ENCODE results near the gene ITGAL. TPM values are rescaled to one million over a fixed set of nuclear protein-coding genes. Genes with fewer than 3 reads are reported as not detected.
A peak's percentile ranks its signal among the peaks of the same experiment; 100 is the strongest.

Gene ITGAL
- polyA plus RNA-seq, 1 donor (not counting 4 experiments of a cell fraction or from before 2014, with no cell fraction given), result not detected

- Histone ChIP-seq H3K4me2 (ENCODE audit: control insufficient read depth, extremely low read depth, insufficient read depth, low read depth, low read length) (no peak overlapping the region), H3K4me3 (ENCODE audit: control insufficient read depth in 2 of 3, extremely low read depth in 1 of 3, insufficient read depth in 2 of 3, low read depth in 1 of 3, low read length in 3 of 3) (no peak overlapping the region), H3K27ac (ENCODE audit: control insufficient read depth, insufficient read depth, low read length) (no peak overlapping the region), H3K79me2 (ENCODE audit: control insufficient read depth, insufficient read depth, low read length) (no peaks in the 10 kb centered on the region), H3K36me3 (ENCODE audit: control insufficient read depth in 2 of 2, extremely low read depth in 1 of 2, insufficient read depth in 2 of 2, low read length in 2 of 2) (no peaks in the 10 kb centered on the region), H3K4me1 (ENCODE audit: control insufficient read depth, extremely low read depth, insufficient read depth, low read length) (no peaks in the 10 kb centered on the region), H3K9me1 (ENCODE audit: control insufficient read depth, extremely low read depth, insufficient read depth, low read length) (no peaks in the 10 kb centered on the region), H4K20me1 (ENCODE audit: control insufficient read depth, extremely low read depth, insufficient read depth, low read length) (no peaks in the 10 kb centered on the region), H3K9me3 (ENCODE audit: control insufficient read depth, low read depth, low read length) (no peaks in the 10 kb centered on the region), H3K27me3 (ENCODE audit: control insufficient read depth, extremely low read depth, insufficient read depth, low read length) (no peaks in the 10 kb centered on the region), H2AFZ (ENCODE audit: control insufficient read depth, low read length) (no peak overlapping the region), H3K9ac (ENCODE audit: control insufficient read depth, extremely low read depth, insufficient read depth, low read length) (no peak overlapping the region)
- TF ChIP-seq EZH2 (IDR thresholded peaks at IDR 0.05; ENCODE audit: low read length), result no peak
- TF ChIP-seq CTCF (optimal IDR thresholded peaks at IDR 0.05 in 1 of 3, IDR thresholded peaks at IDR 0.05 in 1 of 3, conservative IDR thresholded peaks at IDR 0.05 in 1 of 3; ENCODE audit: extremely low read depth in 1 of 3, insufficient read depth in 2 of 3, low read length in 3 of 3), result peak in 2 of 3 experiments; percentile 24 to 35
- no peak for FAIRE-seq
- no peak for DNase-seq (ENCODE audit: low read depth, low spot score)
- dilution Hi-C loops (cut with MboI; ENCODE audit: extremely low pct_ligation_motif_present, low sequenced_read_pairs), result no loop called here
Observed at GRCh38 chr16:30482366-30482765, 9.8 kb downstream of the ITGAL start.

- no peak for FAIRE-seq
- TF ChIP-seq EZH2 (IDR thresholded peaks at IDR 0.05; ENCODE audit: low read length), result no peak
- no peak for TF ChIP-seq CTCF (optimal IDR thresholded peaks at IDR 0.05 in 1 of 3, IDR thresholded peaks at IDR 0.05 in 1 of 3, conservative IDR thresholded peaks at IDR 0.05 in 1 of 3; ENCODE audit: extremely low read depth in 1 of 3, insufficient read depth in 2 of 3, low read length in 3 of 3)
- Histone ChIP-seq H3K27ac (ENCODE audit: control insufficient read depth, insufficient read depth, low read length) (no peak overlapping the region), H3K4me2 (ENCODE audit: control insufficient read depth, extremely low read depth, insufficient read depth, low read depth, low read length) (no peak overlapping the region), H4K20me1 (ENCODE audit: control insufficient read depth, extremely low read depth, insufficient read depth, low read length) (no peaks in the 10 kb centered on the region), H3K9me1 (ENCODE audit: control insufficient read depth, extremely low read depth, insufficient read depth, low read length) (no peaks in the 10 kb centered on the region), H3K4me3 (ENCODE audit: control insufficient read depth in 2 of 3, extremely low read depth in 1 of 3, insufficient read depth in 2 of 3, low read depth in 1 of 3, low read length in 3 of 3) (no peak overlapping the region), H2AFZ (ENCODE audit: control insufficient read depth, low read length) (no peak overlapping the region), H3K9ac (ENCODE audit: control insufficient read depth, extremely low read depth, insufficient read depth, low read length) (no peak overlapping the region), H3K36me3 (ENCODE audit: control insufficient read depth in 2 of 2, extremely low read depth in 1 of 2, insufficient read depth in 2 of 2, low read length in 2 of 2) (no peaks in the 10 kb centered on the region), H3K79me2 (ENCODE audit: control insufficient read depth, insufficient read depth, low read length) (no peaks in the 10 kb centered on the region), H3K27me3 (ENCODE audit: control insufficient read depth, extremely low read depth, insufficient read depth, low read length) (no peaks in the 10 kb centered on the region), H3K4me1 (ENCODE audit: control insufficient read depth, extremely low read depth, insufficient read depth, low read length) (peaks cover 8% of the 10 kb centered on the region), H3K9me3 (ENCODE audit: control insufficient read depth, low read depth, low read length) (no peaks in the 10 kb centered on the region)
- dilution Hi-C loops (cut with MboI; ENCODE audit: extremely low pct_ligation_motif_present, low sequenced_read_pairs), result no loop called here
- no peak for DNase-seq (ENCODE audit: low read depth, low spot score)
Observed at GRCh38 chr16:30484887-30485286, 12.3 kb downstream of the ITGAL start.

Data from keratinocyte (primary cell).